ENCODE data around the gene EMILIN1.
"Not testable (repeated sequence)": the region's sequence is repeated elsewhere in the genome, so short reads cannot be mapped to it uniquely, and the experiment has no call there.

The EMILIN1 gene

DNA sequence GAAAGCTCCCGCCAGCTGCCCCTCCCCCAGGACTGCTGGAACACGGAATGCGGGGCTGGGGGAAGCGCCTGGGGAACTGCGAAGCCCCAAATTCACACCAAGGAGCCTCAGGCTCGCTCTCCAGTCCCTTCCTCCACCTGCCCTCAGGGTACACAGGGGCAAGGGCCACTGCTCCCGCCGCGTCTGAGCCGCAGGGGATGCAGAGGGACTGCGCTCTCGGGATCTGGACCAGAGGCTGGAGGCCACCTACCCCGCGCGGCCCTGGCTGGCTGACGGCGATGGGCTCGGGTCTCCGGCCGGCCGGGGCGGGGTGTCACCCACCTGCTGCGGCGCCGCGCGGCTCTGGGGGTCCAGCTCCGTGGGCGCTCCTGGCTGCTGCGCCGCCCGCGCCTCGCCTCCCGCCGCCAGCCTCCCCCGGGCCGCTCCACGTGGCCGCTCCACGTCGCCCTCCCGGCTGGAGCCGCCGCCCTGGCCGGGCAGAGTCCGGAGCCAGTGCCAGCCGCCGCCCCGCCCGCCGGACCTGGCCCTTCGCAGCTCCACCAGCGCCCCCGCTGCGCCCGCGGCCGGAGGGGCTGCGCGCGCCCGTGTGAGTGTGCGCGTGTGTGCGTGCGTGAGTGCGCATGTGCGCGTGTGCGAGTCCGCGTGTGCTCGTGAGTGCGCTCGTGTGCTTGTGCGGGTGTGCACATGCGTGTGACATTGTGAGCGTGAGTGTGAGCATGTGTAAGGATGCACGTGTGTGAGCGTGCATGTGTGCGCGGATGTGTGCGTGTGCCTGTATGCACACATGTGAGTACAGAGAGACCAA is 40.3 kb downstream of the EMILIN1 start, which contains the start of gene CGREF1:
CGREF1 (minus strand) TSS at position 604 of the 805 bp plus-strand sequence. CDS start 14,762 bp downstream, outside the sequence.
- H3K4me3 ChIP-seq (replicated peaks; ENCODE audit: low read depth, low read length) = peak within 1 kb of the TSS; percentile 60
- no peak for DNase-seq (ENCODE audit: extremely low read depth, low read depth)
- TF ChIP-seq, protein P1, sequence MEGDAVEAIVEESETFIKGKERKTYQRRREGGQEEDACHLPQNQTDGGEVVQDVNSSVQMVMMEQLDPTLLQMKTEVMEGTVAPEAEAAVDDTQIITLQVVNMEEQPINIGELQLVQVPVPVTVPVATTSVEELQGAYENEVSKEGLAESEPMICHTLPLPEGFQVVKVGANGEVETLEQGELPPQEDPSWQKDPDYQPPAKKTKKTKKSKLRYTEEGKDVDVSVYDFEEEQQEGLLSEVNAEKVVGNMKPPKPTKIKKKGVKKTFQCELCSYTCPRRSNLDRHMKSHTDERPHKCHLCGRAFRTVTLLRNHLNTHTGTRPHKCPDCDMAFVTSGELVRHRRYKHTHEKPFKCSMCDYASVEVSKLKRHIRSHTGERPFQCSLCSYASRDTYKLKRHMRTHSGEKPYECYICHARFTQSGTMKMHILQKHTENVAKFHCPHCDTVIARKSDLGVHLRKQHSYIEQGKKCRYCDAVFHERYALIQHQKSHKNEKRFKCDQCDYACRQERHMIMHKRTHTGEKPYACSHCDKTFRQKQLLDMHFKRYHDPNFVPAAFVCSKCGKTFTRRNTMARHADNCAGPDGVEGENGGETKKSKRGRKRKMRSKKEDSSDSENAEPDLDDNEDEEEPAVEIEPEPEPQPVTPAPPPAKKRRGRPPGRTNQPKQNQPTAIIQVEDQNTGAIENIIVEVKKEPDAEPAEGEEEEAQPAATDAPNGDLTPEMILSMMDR (IDR thresholded peaks at IDR 0.05; ENCODE audit: low read depth, low read length, missing control alignments) = no peak

DNA sequence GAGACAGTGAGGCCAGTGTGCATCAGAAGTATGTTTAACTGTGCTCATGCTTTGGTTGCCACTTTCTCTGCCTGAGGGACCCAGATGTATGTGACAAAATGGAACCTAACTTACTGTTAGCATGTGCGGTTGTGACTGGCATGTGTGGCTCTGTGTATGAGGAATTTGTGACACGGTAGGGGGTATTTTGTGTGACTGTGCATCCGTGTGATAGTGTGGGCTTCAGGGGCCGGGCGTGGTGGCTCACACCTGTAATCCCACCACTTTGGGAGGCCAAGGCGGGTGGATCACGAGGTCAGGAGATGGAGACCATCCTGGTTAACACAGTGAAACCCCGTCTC is 40.9 kb downstream of the EMILIN1 start:
- not testable (repeated sequence) for DNase-seq (ENCODE audit: extremely low read depth, low read depth)
- peak overlapping the region; percentile 60 for H3K4me3 ChIP-seq (replicated peaks; ENCODE audit: low read depth, low read length)

DNA sequence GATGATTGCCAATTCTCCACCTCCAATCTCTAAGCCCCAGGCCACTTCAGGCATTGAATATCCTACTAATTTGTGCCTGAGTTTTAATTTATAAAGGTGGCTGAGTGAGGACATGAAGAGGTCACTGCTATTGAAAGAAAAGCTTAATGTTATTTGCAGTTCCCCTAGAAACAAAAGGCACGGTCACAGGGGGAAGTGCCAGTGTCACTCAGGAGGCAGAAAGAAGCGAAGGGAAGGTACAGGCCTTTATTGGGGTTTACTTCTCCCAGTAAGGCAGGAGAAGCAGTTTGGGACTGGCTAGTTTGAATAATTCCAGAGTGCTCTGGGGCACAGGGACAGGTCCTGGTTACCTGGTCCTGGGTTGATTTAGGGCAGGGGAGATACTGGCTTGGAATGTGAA is 43.5 kb downstream of the EMILIN1 start:
- H3K4me3 ChIP-seq (replicated peaks; ENCODE audit: low read depth, low read length) = no peak overlapping the region
- TF ChIP-seq, protein P1 (IDR thresholded peaks at IDR 0.05; ENCODE audit: low read depth, low read length, missing control alignments) = no peak
- no peak for DNase-seq (ENCODE audit: extremely low read depth, low read depth)

DNA sequence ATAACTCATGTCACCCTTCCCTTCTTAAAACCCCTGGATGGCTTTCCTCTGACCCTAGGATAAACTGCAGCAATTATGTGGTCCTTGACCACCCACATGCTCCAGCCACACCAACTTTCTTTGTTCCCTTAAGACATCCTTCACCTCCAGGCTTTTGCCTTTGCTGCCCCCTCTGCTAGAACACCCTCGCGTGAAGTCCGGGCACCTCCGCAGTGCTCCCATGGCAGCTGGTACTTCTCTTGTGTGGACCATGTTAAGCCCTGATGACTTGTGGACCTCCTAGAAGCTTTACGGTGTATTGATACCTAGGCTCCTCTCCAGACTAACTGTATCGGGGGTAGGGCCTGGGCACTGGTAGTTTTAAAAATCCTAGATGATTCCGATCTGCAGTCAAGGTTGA is 44.4 kb downstream of the EMILIN1 start:
- no peak for DNase-seq (ENCODE audit: extremely low read depth, low read depth)
- H3K4me3 ChIP-seq (replicated peaks; ENCODE audit: low read depth, low read length) = no peak overlapping the region
- TF ChIP-seq, protein P1 (IDR thresholded peaks at IDR 0.05; ENCODE audit: low read depth, low read length, missing control alignments) = no peak

DNA sequence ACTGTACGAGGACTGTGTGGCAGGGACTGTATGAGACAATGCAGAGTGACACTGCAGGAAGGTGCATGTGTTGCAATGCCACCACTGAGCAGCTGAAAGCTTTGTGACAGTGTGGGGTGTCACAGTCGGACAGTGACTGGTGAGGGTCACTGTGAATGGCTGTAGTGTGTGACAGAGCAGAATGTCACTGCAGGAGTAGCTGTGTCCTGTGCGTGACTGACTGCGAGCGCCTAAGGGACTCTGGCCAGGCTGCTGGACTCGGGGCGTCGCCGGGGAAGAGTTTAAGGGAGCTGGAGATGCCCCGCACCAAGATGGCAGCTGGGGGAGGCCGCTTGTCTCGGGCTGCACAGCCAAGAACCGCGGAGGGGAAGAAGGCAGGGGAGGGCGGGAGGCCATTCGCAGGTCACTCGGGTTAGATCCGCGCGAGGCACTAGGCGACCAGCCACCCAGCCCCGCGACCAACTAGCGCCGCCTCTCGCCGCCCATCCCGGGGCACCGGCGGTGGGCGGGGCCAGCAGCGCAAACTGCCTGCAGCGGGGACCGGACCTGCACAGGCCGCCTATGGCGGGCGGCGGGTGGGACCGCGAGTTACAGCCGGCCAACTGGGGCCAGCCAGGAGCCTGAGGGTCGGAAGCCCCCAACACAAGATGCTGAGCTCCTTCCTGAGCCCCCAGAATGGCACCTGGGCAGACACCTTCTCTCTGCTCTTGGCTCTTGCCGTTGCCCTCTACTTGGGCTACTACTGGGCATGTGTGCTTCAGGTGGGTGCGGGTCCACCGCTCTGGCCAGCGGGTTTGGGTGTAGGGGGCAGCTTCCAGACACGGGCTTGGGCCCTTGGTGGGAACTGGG is 45.1 kb downstream of the EMILIN1 start, which contains the start of gene ABHD1:
ABHD1 (plus strand) TSS at position 514 of the 849 bp plus-strand sequence; CDS start at position 648, 134 bp downstream.
- TF ChIP-seq, protein P1 (IDR thresholded peaks at IDR 0.05; ENCODE audit: low read depth, low read length, missing control alignments) = no peak
- DNase-seq (ENCODE audit: extremely low read depth, low read depth) = no peak
- peak within 1 kb of the TSS; percentile 39 for H3K4me3 ChIP-seq (replicated peaks; ENCODE audit: low read depth, low read length)

DNA sequence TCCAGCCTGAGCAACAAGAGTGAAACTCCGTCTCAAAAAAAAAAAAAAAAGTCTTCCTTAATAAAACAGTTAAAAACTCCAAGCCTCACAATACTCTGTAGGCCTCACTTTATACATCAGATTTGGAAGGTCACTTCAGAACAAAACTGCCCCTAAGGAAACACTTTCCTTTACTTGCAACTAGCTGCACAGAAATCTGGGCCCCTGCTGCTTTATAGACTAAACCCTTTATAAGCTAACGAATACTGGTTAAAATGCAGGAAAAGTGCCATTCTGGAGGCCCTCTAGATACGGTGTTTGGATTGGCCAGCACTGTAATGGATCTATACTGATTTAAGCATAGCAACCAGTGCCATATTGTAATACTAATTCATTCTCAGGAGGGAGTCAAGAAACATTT is 46.7 kb downstream of the EMILIN1 start:
- no peak overlapping the region for H3K4me3 ChIP-seq (replicated peaks; ENCODE audit: low read depth, low read length)
- TF ChIP-seq, protein P1 (IDR thresholded peaks at IDR 0.05; ENCODE audit: low read depth, low read length, missing control alignments) = no peak
- no peak for DNase-seq (ENCODE audit: extremely low read depth, low read depth)

DNA sequence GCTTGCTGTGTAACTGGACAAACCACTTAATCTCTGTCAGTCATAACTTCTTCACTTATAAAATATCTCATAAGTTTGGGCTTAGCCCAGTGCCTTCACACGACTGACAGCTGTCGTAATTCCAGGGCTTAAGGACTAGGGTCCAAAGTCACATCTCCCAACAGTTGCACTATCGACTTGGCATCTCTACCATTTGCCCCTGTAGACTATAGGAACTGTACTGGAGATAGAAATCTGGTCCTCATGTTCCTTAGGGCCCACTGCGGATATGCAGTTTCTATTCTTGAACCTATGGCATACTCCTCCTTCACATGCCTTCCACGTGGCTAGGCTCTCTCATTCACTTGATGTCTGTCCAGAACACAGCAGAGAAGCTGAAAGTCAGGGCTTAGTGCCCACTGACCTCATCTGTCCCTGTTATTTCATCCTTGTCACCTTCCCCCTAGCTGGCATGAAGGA is 47.9 kb downstream of the EMILIN1 start:
- TF ChIP-seq, protein P1 (IDR thresholded peaks at IDR 0.05; ENCODE audit: low read depth, low read length, missing control alignments) = no peak
- H3K4me3 ChIP-seq (replicated peaks; ENCODE audit: low read depth, low read length) = no peak overlapping the region
- no peak for DNase-seq (ENCODE audit: extremely low read depth, low read depth)

Data from HFF-Myc (cell line).